Measurements from ENCODE around the gene PNPLA8.
"Not testable (repeated sequence)": the region's sequence is repeated elsewhere in the genome, so short reads cannot be mapped to it uniquely, and the experiment has no call there.

PNPLA8 gene

DNA sequence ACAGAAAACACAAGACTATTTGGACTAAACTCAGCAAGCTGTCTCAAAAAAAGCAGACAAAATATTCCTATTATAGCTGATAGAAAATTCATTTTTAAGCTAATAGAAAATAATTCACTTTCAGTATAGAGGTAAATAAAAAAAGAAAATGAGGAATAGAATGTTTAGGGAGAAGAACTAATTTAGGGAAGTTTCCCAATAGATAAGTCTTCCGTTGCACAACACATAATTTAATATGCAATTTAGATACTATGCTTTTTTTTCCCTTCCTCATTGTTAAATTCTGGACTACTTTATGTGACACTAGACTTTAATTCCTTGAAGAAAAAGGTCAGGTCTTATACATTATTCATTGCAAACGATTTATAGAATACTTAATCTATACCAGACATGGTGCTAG, 10.3 kb downstream of the PNPLA8 start:
- Histone ChIP-seq H3K27me3 (ENCODE audit: insufficient read depth, low read length) (no peaks in the 10 kb centered on the region), H3K9me3 (ENCODE audit: low read length) (peaks cover 10% of the 10 kb centered on the region), H3K36me3 (ENCODE audit: insufficient read depth, low read length) (peaks cover 43% of the 10 kb centered on the region), H2AFZ (ENCODE audit: low read depth, low read length) (no peak overlapping the region), H3K4me3 (ENCODE audit: low read length) (no peak overlapping the region), H3K4me1 (ENCODE audit: insufficient read depth, low read length) (no peaks in the 10 kb centered on the region)

DNA sequence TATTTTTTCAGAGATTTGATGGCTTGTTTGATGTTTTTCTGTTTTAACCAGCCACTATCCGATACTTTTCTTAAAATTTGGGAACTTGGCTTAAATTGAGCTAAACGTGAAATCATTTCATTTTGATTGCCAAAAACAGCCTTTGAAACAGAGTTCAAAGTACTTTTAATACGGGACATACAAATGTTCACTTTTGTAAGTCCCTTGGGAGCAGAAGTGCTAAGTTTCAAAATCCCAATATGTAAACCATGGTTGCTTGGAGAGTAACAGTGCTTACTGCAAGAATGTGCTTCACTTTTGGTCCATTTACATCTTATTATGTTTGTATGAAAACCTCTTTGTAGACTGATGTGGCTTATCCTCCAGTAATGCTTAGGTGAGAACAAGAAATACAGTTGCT, 10.9 kb downstream of the PNPLA8 start:
- no peaks in the 10 kb centered on the region for H3K27me3 ChIP-seq (ENCODE audit: insufficient read depth, low read length)
- H3K4me1 ChIP-seq (ENCODE audit: insufficient read depth, low read length) = no peaks in the 10 kb centered on the region
- peaks cover 43% of the 10 kb centered on the region for H3K36me3 ChIP-seq (ENCODE audit: insufficient read depth, low read length)
- H2AFZ ChIP-seq (ENCODE audit: low read depth, low read length) = no peak overlapping the region
- H3K9me3 ChIP-seq (ENCODE audit: low read length) = peaks cover 12% of the 10 kb centered on the region
- H3K4me3 ChIP-seq (ENCODE audit: low read length) = no peak overlapping the region

DNA sequence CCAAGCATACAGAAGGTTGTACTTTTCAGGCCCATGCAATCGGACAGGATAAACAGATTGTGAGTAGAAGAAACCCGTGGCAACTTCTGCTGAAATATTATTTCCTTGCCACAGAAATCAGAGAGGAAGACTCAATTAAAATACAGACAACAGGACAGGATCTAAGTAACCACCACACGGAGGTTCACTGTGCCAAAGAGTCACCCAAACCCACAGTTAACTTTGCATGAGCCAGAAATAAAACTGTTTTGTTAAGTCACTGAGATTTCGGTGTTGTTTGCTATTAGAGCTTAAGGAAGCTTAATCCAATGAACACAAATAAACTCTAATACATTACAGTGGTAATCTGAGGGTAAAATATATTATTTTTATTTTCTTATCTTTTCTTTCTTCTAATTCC, 14.0 kb downstream of the PNPLA8 start:
- Histone ChIP-seq H2AFZ (ENCODE audit: low read depth, low read length) (no peak overlapping the region), H3K27me3 (ENCODE audit: insufficient read depth, low read length) (no peaks in the 10 kb centered on the region), H3K4me1 (ENCODE audit: insufficient read depth, low read length) (no peaks in the 10 kb centered on the region), H3K9me3 (ENCODE audit: low read length) (peaks cover 7% of the 10 kb centered on the region), H3K36me3 (ENCODE audit: insufficient read depth, low read length) (peaks cover 32% of the 10 kb centered on the region), H3K4me3 (ENCODE audit: low read length) (no peak overlapping the region)

DNA sequence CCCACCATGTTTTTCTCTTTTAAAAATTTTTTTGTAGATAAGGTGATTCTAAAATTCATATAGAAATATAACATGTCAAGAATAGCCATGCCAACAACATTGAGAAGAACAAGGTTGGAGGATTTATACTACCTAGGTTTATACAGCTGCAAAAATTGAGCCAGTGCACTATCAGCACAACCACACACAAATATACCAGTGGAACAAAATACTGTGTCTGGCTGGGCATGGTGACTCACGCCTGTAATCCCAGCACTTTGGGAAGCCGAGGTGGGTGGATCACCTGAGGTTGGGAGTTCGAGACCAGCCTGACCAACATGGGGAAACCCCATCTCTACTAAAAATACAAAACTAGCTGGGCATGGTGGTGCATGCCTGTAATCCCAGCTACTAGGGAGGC, 21.4 kb downstream of the PNPLA8 start:
- H3K27me3 ChIP-seq (ENCODE audit: insufficient read depth, low read length) = not testable (repeated sequence)

DNA sequence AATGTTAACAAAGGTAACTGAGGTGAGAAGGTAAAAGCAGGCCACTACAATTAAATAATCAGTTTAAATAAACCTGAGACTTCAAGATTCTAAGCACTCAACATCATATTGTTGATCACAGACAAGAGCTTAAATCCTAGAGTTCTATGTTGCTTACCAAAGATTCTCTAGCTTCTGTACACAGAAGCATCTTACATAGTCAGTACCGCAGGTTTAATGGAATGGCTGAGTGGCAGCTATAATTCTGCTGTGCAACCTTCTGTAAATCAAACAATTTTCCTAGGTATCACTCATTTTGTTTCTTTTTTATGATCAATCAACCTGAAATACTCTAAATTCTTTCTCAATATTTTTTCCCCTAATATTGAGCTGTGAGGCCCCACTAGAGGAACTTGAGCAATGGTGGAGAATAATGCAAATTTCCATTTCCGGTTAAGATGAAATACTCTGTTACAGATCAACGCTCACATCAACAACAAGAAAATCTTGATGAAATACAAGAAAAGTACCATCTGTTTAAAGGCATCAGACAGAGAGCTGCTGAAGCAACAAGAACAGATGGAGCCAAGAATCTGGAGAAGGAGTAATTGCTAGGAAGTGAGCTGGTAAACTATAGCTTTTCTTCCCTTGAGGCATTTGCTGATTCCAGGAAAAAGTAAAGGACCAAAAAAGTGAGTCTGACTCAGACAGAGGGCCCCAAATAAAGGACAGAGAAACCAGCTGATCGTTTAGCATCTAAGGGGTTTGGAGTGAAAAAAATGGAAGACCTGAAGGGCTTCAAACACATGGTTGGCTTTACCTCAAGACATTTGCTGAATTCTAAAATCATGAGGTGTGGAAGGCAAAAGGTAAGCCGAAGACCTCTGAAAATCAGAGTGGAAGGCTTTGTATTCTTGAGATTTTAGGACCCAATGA, 22.6 kb downstream of the PNPLA8 start:
- Histone ChIP-seq H3K9me3 (ENCODE audit: low read length) (peaks cover 2% of the 10 kb centered on the region), H3K4me1 (ENCODE audit: insufficient read depth, low read length) (no peaks in the 10 kb centered on the region), H3K4me3 (ENCODE audit: low read length) (no peak overlapping the region), H3K27me3 (ENCODE audit: insufficient read depth, low read length) (no peaks in the 10 kb centered on the region), H2AFZ (ENCODE audit: low read depth, low read length) (no peak overlapping the region), H3K36me3 (ENCODE audit: insufficient read depth, low read length) (peaks cover 13% of the 10 kb centered on the region)

More for the DNA sequence above, 21.4 kb downstream of the PNPLA8 start:
- not testable (repeated sequence) for H3K4me1 ChIP-seq (ENCODE audit: insufficient read depth, low read length); H3K4me3 ChIP-seq (ENCODE audit: low read length); H2AFZ ChIP-seq (ENCODE audit: low read depth, low read length); H3K9me3 ChIP-seq (ENCODE audit: low read length)
- H3K36me3 ChIP-seq (ENCODE audit: insufficient read depth, low read length) = peaks cover 13% of the 10 kb centered on the region

DNA sequence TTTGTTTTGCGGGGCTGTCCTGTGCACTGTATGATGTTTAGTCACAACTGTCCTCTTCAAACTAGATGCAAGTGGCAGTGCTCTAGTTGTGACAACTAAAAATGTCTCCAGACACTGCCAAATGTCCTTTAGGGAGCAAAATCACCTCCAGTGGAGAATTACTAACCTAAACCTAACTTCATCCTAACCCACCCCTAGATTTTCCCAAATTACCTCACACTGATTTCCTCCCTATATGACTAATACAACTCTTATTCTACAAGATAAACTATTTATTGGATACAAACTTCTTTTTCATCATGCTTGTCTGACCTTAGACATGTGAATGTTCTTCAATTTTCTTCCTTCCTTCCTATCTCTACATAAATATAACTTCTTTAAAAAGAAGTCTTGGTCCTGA, 26.4 kb downstream of the PNPLA8 start:
- no peak overlapping the region for H2AFZ ChIP-seq (ENCODE audit: low read depth, low read length)
- H3K27me3 ChIP-seq (ENCODE audit: insufficient read depth, low read length) = no peaks in the 10 kb centered on the region
- peaks cover 15% of the 10 kb centered on the region for H3K36me3 ChIP-seq (ENCODE audit: insufficient read depth, low read length)
- H3K4me3 ChIP-seq (ENCODE audit: low read length) = no peak overlapping the region
- no peaks in the 10 kb centered on the region for H3K4me1 ChIP-seq (ENCODE audit: insufficient read depth, low read length)
- H3K9me3 ChIP-seq (ENCODE audit: low read length) = no peaks in the 10 kb centered on the region

DNA sequence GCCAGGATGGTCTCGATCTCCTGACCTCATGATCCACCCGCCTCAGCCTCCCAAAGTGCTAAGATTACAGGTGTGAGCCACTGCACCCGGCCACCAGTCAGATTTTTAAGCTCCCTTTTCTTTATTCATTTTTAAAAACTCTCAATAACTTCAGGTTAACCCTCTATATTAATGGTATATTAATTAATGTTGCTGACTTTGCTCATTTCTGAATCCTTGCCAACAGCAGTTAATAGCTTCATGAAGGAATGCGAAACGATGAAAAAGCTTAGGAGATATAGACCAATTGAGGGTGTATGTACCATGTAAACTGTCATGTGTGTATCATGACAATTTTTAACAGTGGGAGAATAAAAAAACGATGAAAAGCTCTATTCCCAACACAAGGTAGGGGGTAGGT, 27.5 kb downstream of the PNPLA8 start:
- Histone ChIP-seq H3K36me3 (ENCODE audit: insufficient read depth, low read length) (peaks cover 19% of the 10 kb centered on the region), H3K4me1 (ENCODE audit: insufficient read depth, low read length) (no peaks in the 10 kb centered on the region)

DNA sequence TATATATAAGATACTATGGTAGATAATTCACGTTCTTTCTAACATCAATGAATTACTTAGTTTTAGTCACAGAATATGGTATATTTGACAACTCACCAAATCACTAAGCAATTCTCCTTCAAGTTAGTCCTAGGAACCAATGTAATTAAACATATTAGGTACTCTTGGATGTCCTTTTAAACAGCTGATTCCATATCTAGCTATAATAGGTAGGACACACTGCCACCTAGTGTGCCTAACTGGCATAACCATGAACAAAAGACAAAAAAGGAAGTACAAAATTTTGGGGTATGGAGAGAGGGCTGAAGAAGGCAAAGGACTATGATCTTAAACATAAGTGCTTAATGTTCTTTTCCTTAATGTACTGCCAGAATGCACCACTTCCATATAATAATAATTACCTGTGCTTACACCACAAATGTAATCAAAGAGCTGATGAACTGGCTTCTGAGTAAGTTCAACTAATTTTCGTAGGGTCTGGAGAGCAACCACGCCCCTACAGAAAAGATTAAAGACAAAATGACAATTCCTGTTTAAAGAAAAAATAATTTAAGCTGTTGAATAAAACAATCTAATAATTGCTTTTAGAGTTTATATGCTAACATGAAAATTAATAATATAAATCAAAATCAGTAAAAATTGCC, 28.7 kb downstream of the PNPLA8 start:
- H3K4me3 ChIP-seq (ENCODE audit: low read length) = no peak overlapping the region
- no peaks in the 10 kb centered on the region for H3K4me1 ChIP-seq (ENCODE audit: insufficient read depth, low read length)
- no peak overlapping the region for H2AFZ ChIP-seq (ENCODE audit: low read depth, low read length)
- no peaks in the 10 kb centered on the region for H3K9me3 ChIP-seq (ENCODE audit: low read length)
- no peaks in the 10 kb centered on the region for H3K27me3 ChIP-seq (ENCODE audit: insufficient read depth, low read length)
- peaks cover 19% of the 10 kb centered on the region for H3K36me3 ChIP-seq (ENCODE audit: insufficient read depth, low read length)

More for the DNA sequence above, 27.5 kb downstream of the PNPLA8 start:
- H3K4me3 ChIP-seq (ENCODE audit: low read length) = no peak overlapping the region
- no peak overlapping the region for H2AFZ ChIP-seq (ENCODE audit: low read depth, low read length)
- no peaks in the 10 kb centered on the region for H3K9me3 ChIP-seq (ENCODE audit: low read length)
- H3K27me3 ChIP-seq (ENCODE audit: insufficient read depth, low read length) = no peaks in the 10 kb centered on the region

DNA sequence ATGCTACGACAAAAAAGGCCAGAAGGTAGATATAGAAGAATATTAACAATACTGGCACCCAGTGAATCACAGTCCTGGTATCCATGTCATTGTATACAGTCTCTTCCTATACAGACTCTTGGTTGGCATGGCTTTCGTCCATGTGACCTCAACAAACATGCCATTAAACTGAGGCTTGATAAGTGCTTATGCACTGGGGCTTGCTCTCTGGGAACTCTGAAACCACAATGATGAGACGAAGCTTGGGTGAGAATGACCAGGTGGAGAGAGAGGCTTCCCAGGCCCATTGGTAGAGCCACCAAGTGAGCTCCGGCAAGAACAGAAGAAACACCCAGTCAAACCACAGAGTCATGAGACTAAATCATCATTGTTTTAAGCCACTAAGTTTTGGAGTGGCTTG, 33.2 kb downstream of the PNPLA8 start:
- no peaks in the 10 kb centered on the region for H3K9me3 ChIP-seq (ENCODE audit: low read length)
- H3K4me3 ChIP-seq (ENCODE audit: low read length) = no peak overlapping the region
- peaks cover 12% of the 10 kb centered on the region for H3K36me3 ChIP-seq (ENCODE audit: insufficient read depth, low read length)
- H3K4me1 ChIP-seq (ENCODE audit: insufficient read depth, low read length) = no peaks in the 10 kb centered on the region
- no peak overlapping the region for H2AFZ ChIP-seq (ENCODE audit: low read depth, low read length)
- H3K27me3 ChIP-seq (ENCODE audit: insufficient read depth, low read length) = no peaks in the 10 kb centered on the region

DNA sequence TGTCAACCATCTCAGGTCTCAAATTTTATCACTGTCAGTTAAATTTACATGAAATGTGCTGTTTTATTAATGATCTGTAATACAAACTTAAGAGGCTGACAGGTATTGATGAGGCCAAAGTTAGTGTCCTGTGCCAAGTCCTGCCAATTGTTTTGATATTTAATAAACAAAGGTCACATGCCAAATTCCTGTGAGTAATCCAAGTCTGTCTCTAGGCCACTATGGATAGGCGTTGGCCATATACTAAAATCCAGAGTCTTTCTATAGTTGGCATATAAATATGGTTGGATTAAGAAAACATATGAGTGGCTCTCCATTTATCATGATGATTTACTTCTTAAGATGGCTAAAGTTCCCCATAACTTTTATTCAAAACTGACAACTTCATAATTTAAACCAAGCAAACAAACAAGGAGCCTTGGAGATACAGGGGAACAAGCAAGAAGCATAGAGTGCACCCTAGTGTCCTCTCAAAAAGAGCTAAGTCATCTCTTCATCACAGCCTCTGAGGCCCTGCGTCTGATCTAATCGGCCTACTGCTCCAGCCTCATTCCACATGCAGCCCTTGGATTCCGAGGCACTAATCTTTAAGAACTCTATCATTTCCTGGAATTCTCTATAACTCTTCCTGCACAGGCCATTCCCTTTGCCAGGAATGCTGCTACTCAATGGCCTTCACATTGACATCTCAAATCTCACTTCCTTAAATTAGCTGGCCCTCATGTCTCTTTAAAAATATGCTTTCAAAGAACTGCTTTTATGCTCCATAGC, 37.0 kb downstream of the PNPLA8 start:
- no peak overlapping the region for H2AFZ ChIP-seq (ENCODE audit: low read depth, low read length)
- no peaks in the 10 kb centered on the region for H3K9me3 ChIP-seq (ENCODE audit: low read length)
- H3K36me3 ChIP-seq (ENCODE audit: insufficient read depth, low read length) = peaks cover 11% of the 10 kb centered on the region
- no peaks in the 10 kb centered on the region for H3K27me3 ChIP-seq (ENCODE audit: insufficient read depth, low read length)
- H3K4me1 ChIP-seq (ENCODE audit: insufficient read depth, low read length) = no peaks in the 10 kb centered on the region
- H3K4me3 ChIP-seq (ENCODE audit: low read length) = no peak overlapping the region

DNA sequence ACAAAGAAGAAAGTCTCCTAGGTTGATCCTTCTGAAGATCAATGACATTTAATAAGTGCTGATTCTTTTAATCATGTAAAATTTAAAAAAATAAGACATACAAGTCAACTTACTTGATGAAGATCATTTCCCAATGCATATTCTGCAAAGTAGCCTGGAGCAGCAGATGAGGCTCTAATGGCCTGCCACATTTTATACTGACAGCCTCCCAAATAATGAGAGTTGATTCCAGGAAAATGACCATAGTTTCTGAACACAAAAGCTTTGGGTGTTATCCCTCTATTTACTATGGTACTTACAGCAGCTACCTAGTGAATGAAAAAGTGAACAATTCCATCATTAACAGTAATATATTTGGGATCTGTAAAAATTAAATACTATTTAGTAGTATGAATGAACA, 38.3 kb downstream of the PNPLA8 start:
- peaks cover 9% of the 10 kb centered on the region for H3K36me3 ChIP-seq (ENCODE audit: insufficient read depth, low read length)

DNA sequence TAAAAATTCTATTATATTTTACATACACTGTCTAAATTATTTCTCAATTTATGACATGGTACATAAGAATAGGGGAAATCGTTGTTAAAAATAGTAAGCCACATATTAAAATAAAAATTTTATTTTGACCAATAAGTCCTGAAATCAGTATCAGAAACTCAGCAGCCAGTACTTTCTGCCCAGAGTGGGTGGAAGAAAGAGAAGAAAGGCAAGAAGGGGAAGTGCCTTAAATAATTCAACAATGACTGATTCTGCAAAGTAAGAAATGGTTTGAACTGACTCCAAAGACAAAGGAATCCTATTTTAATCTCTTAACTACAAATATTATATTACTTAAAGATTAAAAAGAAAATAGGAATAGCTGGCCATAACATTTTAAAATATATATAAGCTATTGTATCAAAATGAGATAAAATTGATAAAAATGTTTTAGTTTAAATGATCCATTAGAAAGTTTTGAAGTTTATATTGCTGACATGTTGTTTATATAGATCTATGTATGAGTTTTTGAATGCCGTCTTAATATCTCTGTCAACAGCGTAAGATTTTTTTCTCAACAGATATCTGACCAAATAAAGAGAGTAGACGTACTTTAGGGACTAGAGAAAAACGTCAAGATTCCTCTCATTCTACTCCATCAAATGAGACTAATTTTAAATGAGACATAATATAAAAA, 39.5 kb downstream of the PNPLA8 start:
- H3K36me3 ChIP-seq (ENCODE audit: insufficient read depth, low read length) = peaks cover 9% of the 10 kb centered on the region
- H3K9me3 ChIP-seq (ENCODE audit: low read length) = no peaks in the 10 kb centered on the region
- no peak overlapping the region for H3K4me3 ChIP-seq (ENCODE audit: low read length)
- no peaks in the 10 kb centered on the region for H3K27me3 ChIP-seq (ENCODE audit: insufficient read depth, low read length)
- H2AFZ ChIP-seq (ENCODE audit: low read depth, low read length) = no peak overlapping the region
- no peaks in the 10 kb centered on the region for H3K4me1 ChIP-seq (ENCODE audit: insufficient read depth, low read length)

More for the DNA sequence above, 38.3 kb downstream of the PNPLA8 start:
- Histone ChIP-seq H2AFZ (ENCODE audit: low read depth, low read length) (no peak overlapping the region), H3K27me3 (ENCODE audit: insufficient read depth, low read length) (no peaks in the 10 kb centered on the region), H3K4me1 (ENCODE audit: insufficient read depth, low read length) (no peaks in the 10 kb centered on the region), H3K9me3 (ENCODE audit: low read length) (no peaks in the 10 kb centered on the region), H3K4me3 (ENCODE audit: low read length) (no peak overlapping the region)
